ENCODE measurements around the gene NTM.

The NTM gene

DNA sequence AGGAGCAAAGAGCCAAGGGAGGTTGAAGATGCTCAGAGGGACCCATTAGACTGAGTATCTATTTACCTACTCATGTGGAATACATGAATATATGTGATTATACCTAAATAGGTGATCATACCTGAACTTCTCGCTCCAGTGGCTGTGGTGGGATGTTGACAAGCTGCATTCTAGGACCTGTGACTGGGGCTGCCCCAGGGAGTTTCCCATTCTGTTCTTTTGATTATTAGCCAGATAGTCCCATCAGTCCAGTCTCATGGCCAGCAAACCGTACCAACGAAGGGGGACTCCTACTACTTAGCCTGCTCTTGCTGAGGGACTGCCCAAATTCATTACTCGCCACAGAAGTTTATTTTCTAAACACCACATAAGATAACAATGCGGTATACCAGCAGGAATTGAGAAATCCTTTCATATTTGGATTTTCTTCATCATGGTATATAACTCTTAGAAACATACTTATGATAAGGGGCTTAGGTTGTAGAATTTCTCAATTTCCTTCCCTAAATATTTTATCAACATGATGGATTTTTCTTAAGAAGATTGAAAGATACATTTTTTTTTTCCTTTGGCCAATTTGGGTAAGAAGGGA lies 273.9 kb downstream of the NTM start:
- DNase-seq (ENCODE audit: low spot score) = no peak

GRCh38 chr11:131645237-131645636 lies 274.8 kb downstream of the NTM start:
- DNase-seq (ENCODE audit: low spot score) = no peak

DNA sequence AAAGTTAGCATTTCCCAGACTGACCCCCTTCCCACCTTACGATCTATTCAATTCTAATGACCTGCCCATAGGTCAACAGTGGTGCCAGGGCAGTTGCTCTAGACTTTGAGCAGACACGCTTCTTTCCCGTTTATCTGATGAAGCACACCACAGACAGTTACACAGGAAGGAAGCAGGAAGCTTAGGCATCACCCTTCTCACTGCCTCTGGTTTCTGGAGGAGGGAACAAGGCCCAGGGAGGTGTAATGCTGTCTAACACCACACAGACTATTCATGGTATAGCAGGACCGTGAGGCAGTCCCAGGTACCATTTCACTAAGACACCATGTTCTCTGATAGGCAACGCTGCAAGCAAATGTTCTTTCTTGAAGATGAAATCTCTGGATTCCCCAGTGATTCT lies 279.4 kb downstream of the NTM start:
- DNase-seq (ENCODE audit: low spot score) = no peak

DNA sequence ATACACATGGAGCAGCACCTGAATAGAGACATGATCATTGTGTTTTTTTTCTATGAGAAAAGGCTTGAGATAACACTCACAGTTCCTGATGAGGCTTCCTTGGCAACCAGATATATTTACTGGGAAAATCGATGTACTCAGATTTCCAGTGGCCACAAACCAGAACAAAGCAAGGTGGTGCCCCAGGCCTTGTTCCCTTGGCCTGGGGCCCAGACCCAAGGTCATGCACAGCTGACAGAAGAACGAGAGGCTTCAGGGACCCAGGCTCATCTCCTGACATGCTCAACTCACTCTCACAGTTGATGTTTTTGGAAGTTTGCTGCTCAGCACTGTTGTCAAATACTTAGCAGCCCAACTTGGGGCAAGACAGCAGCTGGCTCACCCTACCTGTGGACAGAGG lies 281.8 kb downstream of the NTM start:
- DNase-seq (ENCODE audit: low spot score) = no peak

GRCh38 chr11:131653260-131653659 lies 282.8 kb downstream of the NTM start:
- no peak for DNase-seq (ENCODE audit: low spot score)

DNA sequence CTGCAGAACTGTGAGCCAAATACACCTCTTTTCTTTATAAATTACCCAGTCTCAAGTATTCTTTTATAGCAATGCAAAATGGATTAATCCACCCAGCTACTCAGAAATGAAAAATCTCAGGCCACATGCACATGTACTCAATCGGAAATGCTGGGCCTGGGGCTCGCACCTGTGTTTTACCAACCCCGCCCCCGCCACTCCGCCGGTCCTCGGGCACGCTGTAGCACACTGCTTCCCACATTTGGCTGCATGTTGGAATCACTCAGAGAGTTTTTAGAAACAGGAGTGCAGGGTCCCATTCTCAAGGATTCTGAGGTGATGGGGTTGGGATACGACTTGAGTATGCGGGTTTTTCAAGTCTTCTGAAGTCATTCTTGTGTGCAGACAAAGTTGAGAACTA lies 284.4 kb downstream of the NTM start:
- no peak for DNase-seq (ENCODE audit: low spot score)

DNA sequence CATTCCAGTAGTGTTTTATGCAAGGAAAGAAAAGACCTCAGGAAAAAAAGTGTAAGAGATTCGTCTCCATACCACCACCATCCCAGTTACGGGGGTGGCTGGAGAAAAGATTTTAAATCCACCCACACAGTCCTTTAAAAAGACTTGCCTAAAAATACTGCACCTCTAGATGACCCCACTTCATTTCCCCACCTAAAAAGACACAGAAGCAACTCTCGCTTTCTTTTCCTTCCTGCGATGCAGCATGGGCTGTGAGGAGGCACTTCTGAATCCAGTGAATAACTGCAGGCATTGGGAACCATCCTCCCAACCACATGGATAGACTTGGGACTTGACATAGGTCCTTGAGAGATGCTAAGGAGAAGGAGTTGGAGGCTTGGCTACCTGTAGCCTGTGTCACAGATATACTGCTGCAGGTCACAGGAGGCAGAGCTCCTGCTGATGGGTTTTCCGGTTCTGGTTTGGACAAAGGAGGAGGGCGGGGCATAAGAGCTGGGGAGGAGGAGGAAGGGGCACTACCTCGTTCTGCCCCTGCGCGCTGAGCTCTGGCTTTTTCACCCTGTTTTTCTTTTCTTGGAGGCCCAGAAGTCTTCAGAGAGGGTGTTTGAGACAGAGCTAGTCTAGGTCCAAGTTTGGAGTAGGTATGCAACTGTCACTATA lies 285.9 kb downstream of the NTM start:
- no peak for DNase-seq (ENCODE audit: low spot score)

- DNase-seq (ENCODE audit: low spot score) = no peak
Observed at GRCh38 chr11:131656839-131657211, 286.4 kb downstream of the NTM start.

DNA sequence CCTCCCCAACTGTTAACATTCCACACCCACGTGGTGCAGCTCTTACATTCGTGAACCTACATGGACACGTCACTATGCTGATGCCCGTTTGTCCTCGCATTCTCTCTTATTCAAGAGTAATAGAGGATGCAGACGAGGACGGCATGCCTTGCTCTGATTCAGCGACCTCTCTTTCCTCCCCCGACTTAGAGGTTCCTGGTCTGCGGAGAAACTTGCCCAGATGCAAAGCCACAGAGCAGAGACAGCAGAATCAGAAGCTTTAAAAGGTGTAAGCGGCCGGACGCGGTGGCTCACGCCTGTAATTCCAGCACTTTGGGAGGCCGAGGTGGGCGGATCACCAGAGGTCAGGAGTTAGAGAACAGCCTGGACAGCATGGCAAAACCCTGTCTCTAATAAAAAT lies 288.0 kb downstream of the NTM start:
- DNase-seq (ENCODE audit: low spot score) = no peak

- DNase-seq (ENCODE audit: low spot score) = no peak
Observed at GRCh38 chr11:131658952-131659351, 288.5 kb downstream of the NTM start.

- no peak for DNase-seq (ENCODE audit: low spot score)
Observed at GRCh38 chr11:131659931-131660330, 289.5 kb downstream of the NTM start.

DNA sequence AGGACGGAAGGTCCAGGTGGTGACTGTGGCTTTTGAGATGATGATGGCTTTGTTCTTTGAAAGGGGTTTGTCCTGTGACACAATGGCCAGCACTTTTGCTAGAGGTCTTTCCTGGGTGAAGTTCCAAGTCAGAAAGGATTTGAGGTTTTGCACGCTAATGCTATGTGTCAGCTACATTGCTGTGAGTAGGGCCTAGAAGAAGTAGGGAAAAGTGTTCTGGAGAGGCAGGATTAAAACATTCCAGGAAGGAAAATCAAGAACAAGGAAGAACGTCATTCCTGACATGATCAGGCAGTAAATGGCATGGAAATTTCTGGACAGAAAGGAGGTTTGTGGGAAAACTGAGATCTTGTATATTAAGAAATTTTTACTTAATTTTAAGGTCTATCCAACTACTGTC lies 290.7 kb downstream of the NTM start:
- DNase-seq (ENCODE audit: low spot score) = no peak

GRCh38 chr11:131662317-131662972 lies 292.0 kb downstream of the NTM start:
- DNase-seq (ENCODE audit: low spot score) = no peak

DNA sequence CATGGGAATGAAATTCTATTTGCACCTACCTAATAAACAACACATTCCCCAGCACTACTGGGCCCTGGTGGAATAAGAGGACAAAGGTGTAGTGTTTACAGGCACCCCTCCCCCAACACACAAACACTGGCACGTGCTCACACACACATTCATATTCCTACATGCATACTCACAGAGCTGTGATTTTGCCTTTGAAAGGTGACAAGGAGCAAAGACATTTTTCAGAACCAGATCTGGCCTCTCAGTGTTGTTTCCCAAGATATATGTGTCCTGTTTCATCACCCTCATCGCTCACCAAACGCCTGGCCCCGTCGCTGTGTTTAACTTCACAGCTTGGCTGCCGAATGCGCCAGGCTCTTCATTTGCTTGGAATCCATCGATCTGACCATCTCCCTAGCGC lies 292.6 kb downstream of the NTM start:
- no peak for DNase-seq (ENCODE audit: low spot score)

DNA sequence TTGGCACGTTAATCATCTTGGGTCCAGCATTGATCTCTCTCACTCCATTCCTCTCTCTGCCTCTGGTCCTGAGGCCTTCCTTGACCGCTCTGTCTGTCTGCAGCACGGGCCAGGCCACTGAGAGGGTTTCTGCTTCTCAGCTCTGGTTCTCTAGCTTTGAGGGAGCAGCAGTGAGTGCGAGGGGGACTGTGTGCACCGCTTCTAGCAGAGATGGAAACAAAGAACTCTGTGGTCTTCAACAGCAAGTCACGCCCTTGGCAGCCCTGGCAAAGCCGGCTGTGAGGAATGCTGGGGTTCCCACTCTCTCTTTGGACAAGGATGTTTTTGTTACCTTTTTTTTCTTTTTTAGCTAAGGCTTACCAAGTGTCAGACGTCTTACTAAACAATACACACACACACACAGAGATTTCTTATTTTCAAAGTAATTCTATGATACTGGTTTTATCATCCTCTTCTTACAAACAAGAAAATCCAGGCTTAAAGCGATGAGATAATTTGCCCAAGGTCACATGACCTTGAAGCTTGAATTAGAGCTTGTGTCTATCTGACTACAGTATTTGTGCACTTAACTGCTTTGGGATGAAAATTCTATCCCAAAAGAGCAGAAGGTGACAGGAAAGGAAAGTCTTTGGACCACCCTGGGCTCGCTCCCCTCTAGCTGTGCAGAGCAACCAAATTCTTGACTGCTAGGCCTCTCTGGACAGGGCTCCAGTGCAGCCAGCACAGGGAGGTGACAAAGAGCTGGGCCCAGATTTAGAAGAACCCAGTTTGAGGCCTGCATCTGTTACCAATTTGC lies 293.2 kb downstream of the NTM start:
- DNase-seq (ENCODE audit: low spot score) = no peak

- DNase-seq (ENCODE audit: low spot score) = no peak
Observed at GRCh38 chr11:131664293-131664692, 293.9 kb downstream of the NTM start.

GRCh38 chr11:131664816-131665215 lies 294.4 kb downstream of the NTM start:
- DNase-seq (ENCODE audit: low spot score) = no peak

GRCh38 chr11:131665344-131665968 lies 295.0 kb downstream of the NTM start:
- DNase-seq (ENCODE audit: low spot score) = no peak

DNA sequence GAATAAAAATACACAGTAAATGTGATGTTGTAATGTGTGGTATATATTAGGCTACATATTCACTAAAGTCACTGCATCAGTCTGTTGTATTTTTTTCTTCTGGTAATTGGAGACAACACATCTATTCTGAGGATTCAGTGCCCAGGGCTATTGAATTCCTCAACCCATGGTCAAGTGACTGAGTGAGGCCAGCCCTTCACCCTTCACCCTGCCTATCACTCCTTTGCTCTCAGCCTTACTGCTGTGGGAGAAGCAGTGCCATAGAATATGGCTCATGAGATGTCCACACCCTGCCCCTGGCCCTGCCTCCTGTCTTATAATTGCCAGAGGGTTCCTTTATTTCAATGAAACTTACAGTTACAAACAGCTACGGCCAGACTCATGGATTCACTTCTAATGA lies 295.6 kb downstream of the NTM start:
- DNase-seq (ENCODE audit: low spot score) = no peak

GRCh38 chr11:131666617-131667016 lies 296.2 kb downstream of the NTM start:
- DNase-seq (ENCODE audit: low spot score) = no peak

DNA sequence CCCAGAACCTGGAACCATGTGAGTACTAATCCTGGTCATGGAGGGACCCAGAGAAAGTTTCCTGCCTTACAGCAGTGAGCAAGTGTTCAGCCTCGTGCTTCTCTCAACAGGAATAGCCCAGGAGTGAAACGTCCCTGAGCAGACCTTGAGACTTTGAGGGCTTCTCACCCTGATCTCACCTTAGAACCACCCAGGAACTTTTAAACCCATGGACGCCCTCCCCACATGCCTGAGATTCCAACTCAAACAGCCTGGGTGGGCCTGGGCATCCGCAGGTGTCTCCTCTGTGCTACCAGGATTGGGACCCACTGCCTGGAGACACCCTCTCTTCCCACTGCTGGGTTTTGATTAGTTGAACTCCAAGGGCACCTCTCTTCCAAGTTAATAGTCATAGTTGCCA lies 297.2 kb downstream of the NTM start:
- no peak for DNase-seq (ENCODE audit: low spot score)
